HEK293 (cell line): ENCODE results near the gene NRP1.

ENCODE experiments used
- BCL11A ChIP-seq: fragments of 450-650 bp; formaldehyde crosslinking; IDR thresholded peaks from 2 replicates; pipeline ENCODE4 v1.5.1; 2016; ENCODE audit warnings: low read depth, missing biosample characterization, missing genetic modification characterization
- GFI1B ChIP-seq: fragments of 450-650 bp; formaldehyde crosslinking; IDR thresholded peaks from 2 replicates; pipeline ENCODE4 v1.5.1; 2016; ENCODE audit warnings: missing biosample characterization, missing genetic modification characterization
- MYNN ChIP-seq: fragments of 450-650 bp; formaldehyde crosslinking; IDR thresholded peaks from 2 replicates; pipeline ENCODE4 v1.5.1; 2016; ENCODE audit warnings: missing biosample characterization, missing genetic modification characterization, borderline replicate concordance
- OSR2 ChIP-seq: fragments of 450-650 bp; formaldehyde crosslinking; IDR thresholded peaks from 2 replicates; pipeline ENCODE4 v1.5.1; 2016; ENCODE audit warnings: missing biosample characterization, missing genetic modification characterization
- ZBTB21 ChIP-seq: fragments of 450-650 bp; formaldehyde crosslinking; IDR thresholded peaks from 2 replicates; pipeline ENCODE4 v1.5.1; 2017; ENCODE audit warnings: missing biosample characterization, missing genetic modification characterization
- ZFHX2 ChIP-seq: fragments of 450-650 bp; formaldehyde crosslinking; conservative IDR thresholded peaks from 2 replicates; pipeline ENCODE4 v1.5.1; 2016; ENCODE audit warnings: missing biosample characterization, missing genetic modification characterization
- ZNF10 ChIP-seq: fragments of 450-650 bp; formaldehyde crosslinking; IDR thresholded peaks from 2 replicates; pipeline ENCODE4 v1.5.1; 2017; ENCODE audit warnings: missing biosample characterization, missing genetic modification characterization
- ZNF133 ChIP-seq: fragments of 450-650 bp; formaldehyde crosslinking; IDR thresholded peaks from 2 replicates; pipeline ENCODE4 v1.5.1; 2016; ENCODE audit warnings: missing biosample characterization, missing genetic modification characterization
- ZNF146 ChIP-seq: fragments of 450-650 bp; formaldehyde crosslinking; IDR thresholded peaks from 2 replicates; pipeline ENCODE4 v1.5.1; 2016; ENCODE audit warnings: missing biosample characterization, missing genetic modification characterization
- ZNF174 ChIP-seq: fragments of 450-650 bp; formaldehyde crosslinking; IDR thresholded peaks from 2 replicates; pipeline ENCODE4 v1.5.0; 2017; ENCODE audit warnings: missing biosample characterization, mild to moderate bottlenecking, missing genetic modification characterization
- ZNF335 ChIP-seq: fragments of 450-650 bp; formaldehyde crosslinking; conservative IDR thresholded peaks from 2 replicates; pipeline ENCODE4 v1.5.1; 2016; ENCODE audit warnings: missing biosample characterization, missing genetic modification characterization
- ZNF350 ChIP-seq: fragments of 450-650 bp; formaldehyde crosslinking; IDR thresholded peaks from 2 replicates; pipeline ENCODE4 v1.5.0; 2017; ENCODE audit warnings: missing biosample characterization, mild to moderate bottlenecking, missing genetic modification characterization
- ZNF426 ChIP-seq: fragments of 450-650 bp; formaldehyde crosslinking; IDR thresholded peaks from 2 replicates; pipeline ENCODE4 v1.5.1; 2017; ENCODE audit warnings: missing biosample characterization, missing genetic modification characterization, mild to moderate bottlenecking, inconsistent platforms, moderate library complexity
- ZNF48 ChIP-seq: fragments of 450-650 bp; formaldehyde crosslinking; IDR thresholded peaks from 2 replicates; pipeline ENCODE4 v1.5.1; 2016; ENCODE audit warnings: missing biosample characterization, missing genetic modification characterization
- ZNF544 ChIP-seq: fragments of 450-650 bp; formaldehyde crosslinking; IDR thresholded peaks from 2 replicates; pipeline ENCODE4 v1.5.0; 2017; ENCODE audit warnings: missing biosample characterization, missing genetic modification characterization
- ZNF549 ChIP-seq: fragments of 450-650 bp; IDR thresholded peaks from 2 replicates; pipeline ENCODE4 v1.5.1; 2018; ENCODE audit warnings: missing biosample characterization, missing genetic modification characterization, mild to moderate bottlenecking, inconsistent platforms, moderate library complexity
- ZNF561 ChIP-seq: fragments of 450-650 bp; IDR thresholded peaks from 2 replicates; pipeline ENCODE4 v1.5.1; 2018; ENCODE audit warnings: missing biosample characterization, missing genetic modification characterization, borderline replicate concordance
- ZNF626 ChIP-seq: fragments of 450-650 bp; sonication (Bioruptor Pico); formaldehyde crosslinking; IDR thresholded peaks from 2 replicates; pipeline ENCODE4 v1.5.1; 2018; ENCODE audit warnings: missing biosample characterization, missing genetic modification characterization, inconsistent platforms
- ZNF660 ChIP-seq: fragments of 450-650 bp; IDR thresholded peaks from 2 replicates; pipeline ENCODE4 v1.5.1; 2018; ENCODE audit warnings: missing biosample characterization, mild to moderate bottlenecking, missing genetic modification characterization
- ZNF677 ChIP-seq: fragments of 450-650 bp; IDR thresholded peaks from 2 replicates; pipeline ENCODE4 v1.5.0; 2018; ENCODE audit warnings: missing biosample characterization, mild to moderate bottlenecking, missing genetic modification characterization, moderate library complexity
- ZSCAN16 ChIP-seq: fragments of 450-650 bp; formaldehyde crosslinking; IDR thresholded peaks from 2 replicates; pipeline ENCODE4 v1.5.1; 2016; ENCODE audit warnings: missing biosample characterization, missing genetic modification characterization
- TF ChIP-seq, protein P1 (sequence below): IDR thresholded peaks from 2 replicates; pipeline ENCODE4 v1.6.1; 2011; ENCODE audit warnings: mild to moderate bottlenecking, low read depth, low read length, borderline replicate concordance
- TF ChIP-seq, protein P2 (sequence below): fragments of 450-650 bp; formaldehyde crosslinking; IDR thresholded peaks from 2 replicates; pipeline ENCODE4 v1.5.1; 2016; ENCODE audit warnings: missing biosample characterization, missing genetic modification characterization, low read depth
- TF ChIP-seq, protein P3 (sequence below): fragments of 450-650 bp; formaldehyde crosslinking; IDR thresholded peaks from 2 replicates; pipeline ENCODE4 v1.5.1; 2016; ENCODE audit warnings: missing biosample characterization, missing genetic modification characterization
- TF ChIP-seq, protein P4 (sequence below): fragments of 450-650 bp; formaldehyde crosslinking; IDR thresholded peaks from 2 replicates; pipeline ENCODE4 v1.5.1; 2016; ENCODE audit warnings: missing biosample characterization, missing genetic modification characterization
- TF ChIP-seq, protein P5 (sequence below): fragments of 450-650 bp; formaldehyde crosslinking; IDR thresholded peaks from 2 replicates; pipeline ENCODE4 v1.5.1; 2016; ENCODE audit warnings: missing biosample characterization, missing genetic modification characterization
- TF ChIP-seq, protein P6 (sequence below): fragments of 450-650 bp; formaldehyde crosslinking; IDR thresholded peaks from 2 replicates; pipeline ENCODE4 v1.5.0; 2017; ENCODE audit warnings: missing biosample characterization, missing genetic modification characterization, borderline replicate concordance

Gene NRP1

DNA sequence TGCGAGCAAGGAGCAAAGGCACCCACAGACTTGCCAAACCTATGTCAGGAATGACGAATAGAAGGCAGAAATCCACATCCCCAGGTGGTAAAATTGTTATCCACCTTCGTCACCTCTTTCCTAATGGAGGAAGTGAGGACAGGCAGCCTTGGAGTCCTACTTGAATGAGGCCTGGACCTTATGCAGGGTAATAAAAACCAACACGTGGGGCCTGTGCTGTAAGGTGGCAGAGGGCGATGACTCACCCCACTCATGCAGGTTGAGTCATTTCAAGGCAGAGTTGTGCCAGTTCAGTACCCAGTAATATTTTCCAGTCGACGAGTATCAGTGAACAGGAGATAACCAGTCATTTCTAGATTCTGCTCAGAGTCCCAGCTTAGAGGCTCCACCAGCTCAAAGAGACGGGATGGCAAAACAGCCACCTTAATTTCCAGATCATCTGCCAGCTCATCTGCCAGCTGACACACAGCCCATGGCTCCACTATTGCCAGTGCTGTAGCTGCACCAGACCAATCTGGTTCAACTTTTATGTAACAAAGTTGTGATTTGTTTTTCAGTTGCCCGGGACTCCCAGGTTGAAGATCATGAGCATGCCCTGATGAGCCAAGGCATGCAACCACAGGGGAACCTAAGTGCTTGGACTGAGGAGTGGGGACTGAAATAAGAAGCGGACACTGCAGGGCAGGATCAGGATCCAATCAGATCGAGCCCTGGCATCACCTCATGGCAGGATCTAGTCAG, 200.3 kb downstream of the NRP1 start (continued):
- TF ChIP-seq, protein P1, sequence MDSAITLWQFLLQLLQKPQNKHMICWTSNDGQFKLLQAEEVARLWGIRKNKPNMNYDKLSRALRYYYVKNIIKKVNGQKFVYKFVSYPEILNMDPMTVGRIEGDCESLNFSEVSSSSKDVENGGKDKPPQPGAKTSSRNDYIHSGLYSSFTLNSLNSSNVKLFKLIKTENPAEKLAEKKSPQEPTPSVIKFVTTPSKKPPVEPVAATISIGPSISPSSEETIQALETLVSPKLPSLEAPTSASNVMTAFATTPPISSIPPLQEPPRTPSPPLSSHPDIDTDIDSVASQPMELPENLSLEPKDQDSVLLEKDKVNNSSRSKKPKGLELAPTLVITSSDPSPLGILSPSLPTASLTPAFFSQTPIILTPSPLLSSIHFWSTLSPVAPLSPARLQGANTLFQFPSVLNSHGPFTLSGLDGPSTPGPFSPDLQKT: no peak
- TF ChIP-seq ZNF549 (tag by site-specific recombination) (no peak), ZNF146 (tag by site-specific recombination) (peak; percentile 98), ZNF626 (tag by site-specific recombination) (no peak), ZSCAN16 (tag by site-specific recombination) (no peak), OSR2 (tag by site-specific recombination) (peak; percentile 25; the same call in 1 of the 2 replicates), ZNF660 (tag by site-specific recombination) (peak; percentile 90), ZFHX2 (tag by site-specific recombination) (0 out of 2 replicates have a peak, but pooled peaks have one; percentile 16), BCL11A (peak; percentile 56; the same call in 1 of the 2 replicates), ZNF561 (tag by site-specific recombination) (no peak), MYNN (no peak), ZNF10 (no peak; the same call in 1 of the 2 replicates), ZNF677 (tag by site-specific recombination) (no peak), ZNF544 (no peak), ZBTB21 (peak; percentile 77), ZNF335 (tag by site-specific recombination) (peak; percentile 95), ZNF48 (tag by site-specific recombination) (no peak), GFI1B (tag by site-specific recombination) (no peak), ZNF426 (tag by site-specific recombination) (no peak), ZNF350 (tag by site-specific recombination) (no peak), ZNF133 (no peak), ZNF174 (tag by site-specific recombination) (no peak)
- TF ChIP-seq, protein P2, sequence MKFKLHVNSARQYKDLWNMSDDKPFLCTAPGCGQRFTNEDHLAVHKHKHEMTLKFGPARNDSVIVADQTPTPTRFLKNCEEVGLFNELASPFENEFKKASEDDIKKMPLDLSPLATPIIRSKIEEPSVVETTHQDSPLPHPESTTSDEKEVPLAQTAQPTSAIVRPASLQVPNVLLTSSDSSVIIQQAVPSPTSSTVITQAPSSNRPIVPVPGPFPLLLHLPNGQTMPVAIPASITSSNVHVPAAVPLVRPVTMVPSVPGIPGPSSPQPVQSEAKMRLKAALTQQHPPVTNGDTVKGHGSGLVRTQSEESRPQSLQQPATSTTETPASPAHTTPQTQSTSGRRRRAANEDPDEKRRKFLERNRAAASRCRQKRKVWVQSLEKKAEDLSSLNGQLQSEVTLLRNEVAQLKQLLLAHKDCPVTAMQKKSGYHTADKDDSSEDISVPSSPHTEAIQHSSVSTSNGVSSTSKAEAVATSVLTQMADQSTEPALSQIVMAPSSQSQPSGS (tag by site-specific recombination): no peak
- TF ChIP-seq, protein P3, sequence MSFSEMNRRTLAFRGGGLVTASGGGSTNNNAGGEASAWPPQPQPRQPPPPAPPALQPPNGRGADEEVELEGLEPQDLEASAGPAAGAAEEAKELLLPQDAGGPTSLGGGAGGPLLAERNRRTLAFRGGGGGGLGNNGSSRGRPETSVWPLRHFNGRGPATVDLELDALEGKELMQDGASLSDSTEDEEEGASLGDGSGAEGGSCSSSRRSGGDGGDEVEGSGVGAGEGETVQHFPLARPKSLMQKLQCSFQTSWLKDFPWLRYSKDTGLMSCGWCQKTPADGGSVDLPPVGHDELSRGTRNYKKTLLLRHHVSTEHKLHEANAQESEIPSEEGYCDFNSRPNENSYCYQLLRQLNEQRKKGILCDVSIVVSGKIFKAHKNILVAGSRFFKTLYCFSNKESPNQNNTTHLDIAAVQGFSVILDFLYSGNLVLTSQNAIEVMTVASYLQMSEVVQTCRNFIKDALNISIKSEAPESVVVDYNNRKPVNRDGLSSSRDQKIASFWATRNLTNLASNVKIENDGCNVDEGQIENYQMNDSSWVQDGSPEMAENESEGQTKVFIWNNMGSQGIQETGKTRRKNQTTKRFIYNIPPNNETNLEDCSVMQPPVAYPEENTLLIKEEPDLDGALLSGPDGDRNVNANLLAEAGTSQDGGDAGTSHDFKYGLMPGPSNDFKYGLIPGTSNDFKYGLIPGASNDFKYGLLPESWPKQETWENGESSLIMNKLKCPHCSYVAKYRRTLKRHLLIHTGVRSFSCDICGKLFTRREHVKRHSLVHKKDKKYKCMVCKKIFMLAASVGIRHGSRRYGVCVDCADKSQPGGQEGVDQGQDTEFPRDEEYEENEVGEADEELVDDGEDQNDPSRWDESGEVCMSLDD: peak; percentile 39; the same call in 1 of the 2 replicates
- TF ChIP-seq, protein P4, sequence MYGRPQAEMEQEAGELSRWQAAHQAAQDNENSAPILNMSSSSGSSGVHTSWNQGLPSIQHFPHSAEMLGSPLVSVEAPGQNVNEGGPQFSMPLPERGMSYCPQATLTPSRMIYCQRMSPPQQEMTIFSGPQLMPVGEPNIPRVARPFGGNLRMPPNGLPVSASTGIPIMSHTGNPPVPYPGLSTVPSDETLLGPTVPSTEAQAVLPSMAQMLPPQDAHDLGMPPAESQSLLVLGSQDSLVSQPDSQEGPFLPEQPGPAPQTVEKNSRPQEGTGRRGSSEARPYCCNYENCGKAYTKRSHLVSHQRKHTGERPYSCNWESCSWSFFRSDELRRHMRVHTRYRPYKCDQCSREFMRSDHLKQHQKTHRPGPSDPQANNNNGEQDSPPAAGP (tag by site-specific recombination): peak; percentile 88
- TF ChIP-seq, protein P5, sequence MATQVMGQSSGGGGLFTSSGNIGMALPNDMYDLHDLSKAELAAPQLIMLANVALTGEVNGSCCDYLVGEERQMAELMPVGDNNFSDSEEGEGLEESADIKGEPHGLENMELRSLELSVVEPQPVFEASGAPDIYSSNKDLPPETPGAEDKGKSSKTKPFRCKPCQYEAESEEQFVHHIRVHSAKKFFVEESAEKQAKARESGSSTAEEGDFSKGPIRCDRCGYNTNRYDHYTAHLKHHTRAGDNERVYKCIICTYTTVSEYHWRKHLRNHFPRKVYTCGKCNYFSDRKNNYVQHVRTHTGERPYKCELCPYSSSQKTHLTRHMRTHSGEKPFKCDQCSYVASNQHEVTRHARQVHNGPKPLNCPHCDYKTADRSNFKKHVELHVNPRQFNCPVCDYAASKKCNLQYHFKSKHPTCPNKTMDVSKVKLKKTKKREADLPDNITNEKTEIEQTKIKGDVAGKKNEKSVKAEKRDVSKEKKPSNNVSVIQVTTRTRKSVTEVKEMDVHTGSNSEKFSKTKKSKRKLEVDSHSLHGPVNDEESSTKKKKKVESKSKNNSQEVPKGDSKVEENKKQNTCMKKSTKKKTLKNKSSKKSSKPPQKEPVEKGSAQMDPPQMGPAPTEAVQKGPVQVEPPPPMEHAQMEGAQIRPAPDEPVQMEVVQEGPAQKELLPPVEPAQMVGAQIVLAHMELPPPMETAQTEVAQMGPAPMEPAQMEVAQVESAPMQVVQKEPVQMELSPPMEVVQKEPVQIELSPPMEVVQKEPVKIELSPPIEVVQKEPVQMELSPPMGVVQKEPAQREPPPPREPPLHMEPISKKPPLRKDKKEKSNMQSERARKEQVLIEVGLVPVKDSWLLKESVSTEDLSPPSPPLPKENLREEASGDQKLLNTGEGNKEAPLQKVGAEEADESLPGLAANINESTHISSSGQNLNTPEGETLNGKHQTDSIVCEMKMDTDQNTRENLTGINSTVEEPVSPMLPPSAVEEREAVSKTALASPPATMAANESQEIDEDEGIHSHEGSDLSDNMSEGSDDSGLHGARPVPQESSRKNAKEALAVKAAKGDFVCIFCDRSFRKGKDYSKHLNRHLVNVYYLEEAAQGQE: no peak
- TF ChIP-seq, protein P6, sequence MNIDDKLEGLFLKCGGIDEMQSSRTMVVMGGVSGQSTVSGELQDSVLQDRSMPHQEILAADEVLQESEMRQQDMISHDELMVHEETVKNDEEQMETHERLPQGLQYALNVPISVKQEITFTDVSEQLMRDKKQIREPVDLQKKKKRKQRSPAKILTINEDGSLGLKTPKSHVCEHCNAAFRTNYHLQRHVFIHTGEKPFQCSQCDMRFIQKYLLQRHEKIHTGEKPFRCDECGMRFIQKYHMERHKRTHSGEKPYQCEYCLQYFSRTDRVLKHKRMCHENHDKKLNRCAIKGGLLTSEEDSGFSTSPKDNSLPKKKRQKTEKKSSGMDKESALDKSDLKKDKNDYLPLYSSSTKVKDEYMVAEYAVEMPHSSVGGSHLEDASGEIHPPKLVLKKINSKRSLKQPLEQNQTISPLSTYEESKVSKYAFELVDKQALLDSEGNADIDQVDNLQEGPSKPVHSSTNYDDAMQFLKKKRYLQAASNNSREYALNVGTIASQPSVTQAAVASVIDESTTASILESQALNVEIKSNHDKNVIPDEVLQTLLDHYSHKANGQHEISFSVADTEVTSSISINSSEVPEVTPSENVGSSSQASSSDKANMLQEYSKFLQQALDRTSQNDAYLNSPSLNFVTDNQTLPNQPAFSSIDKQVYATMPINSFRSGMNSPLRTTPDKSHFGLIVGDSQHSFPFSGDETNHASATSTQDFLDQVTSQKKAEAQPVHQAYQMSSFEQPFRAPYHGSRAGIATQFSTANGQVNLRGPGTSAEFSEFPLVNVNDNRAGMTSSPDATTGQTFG (tag by site-specific recombination): no peak
